ENCODE results near the gene SRPK1. TPM values are rescaled to one million over a fixed set of nuclear protein-coding genes. Genes with fewer than 3 reads are reported as not detected.

Gene SRPK1
- total RNA-seq, 4 donors from 2014 or later = 72.4 to 137 (median 112) TPM

DNA sequence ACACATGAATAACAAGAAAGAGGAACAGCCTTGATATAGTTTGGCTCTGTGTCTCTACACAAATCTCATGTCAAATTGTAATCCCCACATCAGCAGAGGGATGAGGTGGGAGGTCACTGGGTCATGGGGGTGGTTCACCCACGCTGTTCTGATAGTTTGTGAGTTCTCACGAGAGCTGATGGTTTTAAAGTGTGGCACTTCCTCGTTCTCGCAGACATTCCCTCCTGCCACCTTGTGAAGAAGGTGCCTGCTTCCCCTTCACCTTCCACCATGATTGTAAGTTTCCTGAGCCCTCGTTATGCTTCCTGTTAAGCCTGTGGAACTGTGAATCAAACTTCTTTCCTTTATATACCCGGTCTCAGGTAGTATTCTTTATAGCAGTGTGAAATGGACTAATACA lies 13.1 kb downstream of the SRPK1 start:
- Histone ChIP-seq H3K36me3 (peaks cover 0 to 38% (median 0%) of the 10 kb centered on the region in 3 donors), H3K27me3 (no peaks in the 10 kb centered on the region), H3K9me3 (peaks cover 0 to 7% (median 0%) of the 10 kb centered on the region in 4 donors), H3K27ac (no peak overlapping the region), H3K4me1 (no peaks in the 10 kb centered on the region), H3K4me3 (no peak overlapping the region)
- TF ChIP-seq POLR2A (IDR thresholded peaks at IDR 0.05) = no peak
- TF ChIP-seq, protein P1, sequence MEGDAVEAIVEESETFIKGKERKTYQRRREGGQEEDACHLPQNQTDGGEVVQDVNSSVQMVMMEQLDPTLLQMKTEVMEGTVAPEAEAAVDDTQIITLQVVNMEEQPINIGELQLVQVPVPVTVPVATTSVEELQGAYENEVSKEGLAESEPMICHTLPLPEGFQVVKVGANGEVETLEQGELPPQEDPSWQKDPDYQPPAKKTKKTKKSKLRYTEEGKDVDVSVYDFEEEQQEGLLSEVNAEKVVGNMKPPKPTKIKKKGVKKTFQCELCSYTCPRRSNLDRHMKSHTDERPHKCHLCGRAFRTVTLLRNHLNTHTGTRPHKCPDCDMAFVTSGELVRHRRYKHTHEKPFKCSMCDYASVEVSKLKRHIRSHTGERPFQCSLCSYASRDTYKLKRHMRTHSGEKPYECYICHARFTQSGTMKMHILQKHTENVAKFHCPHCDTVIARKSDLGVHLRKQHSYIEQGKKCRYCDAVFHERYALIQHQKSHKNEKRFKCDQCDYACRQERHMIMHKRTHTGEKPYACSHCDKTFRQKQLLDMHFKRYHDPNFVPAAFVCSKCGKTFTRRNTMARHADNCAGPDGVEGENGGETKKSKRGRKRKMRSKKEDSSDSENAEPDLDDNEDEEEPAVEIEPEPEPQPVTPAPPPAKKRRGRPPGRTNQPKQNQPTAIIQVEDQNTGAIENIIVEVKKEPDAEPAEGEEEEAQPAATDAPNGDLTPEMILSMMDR (IDR thresholded peaks at IDR 0.05) = no peak
- DNase-seq = no peak

DNA sequence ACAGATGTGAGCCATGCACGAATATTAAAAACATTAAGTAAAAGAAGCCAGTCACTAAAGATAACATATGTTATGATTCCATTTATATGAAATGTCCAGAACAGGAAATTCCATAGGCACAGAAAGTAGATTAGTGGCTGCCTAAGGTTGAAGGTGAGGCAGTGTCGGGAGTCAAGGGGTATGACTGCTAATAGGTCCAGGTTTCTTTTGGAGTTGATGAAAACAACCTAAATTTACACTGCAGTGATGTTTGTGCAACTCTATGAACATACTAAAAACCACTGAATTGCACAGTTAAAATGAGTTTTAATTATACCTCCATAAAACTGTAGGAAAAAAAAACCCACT lies 14.4 kb downstream of the SRPK1 start:
- H3K9me3 ChIP-seq = peaks cover 0 to 7% (median 0%) of the 10 kb centered on the region in 4 donors
- H3K36me3 ChIP-seq = peaks cover 0 to 27% (median 0%) of the 10 kb centered on the region in 3 donors
- DNase-seq = no peak
- H3K4me3 ChIP-seq = no peak overlapping the region
- no peaks in the 10 kb centered on the region for H3K27me3 ChIP-seq
- no peak overlapping the region for H3K27ac ChIP-seq
- H3K4me1 ChIP-seq = no peaks in the 10 kb centered on the region
- TF ChIP-seq POLR2A (IDR thresholded peaks at IDR 0.05) = no peak
- TF ChIP-seq, protein P1 (IDR thresholded peaks at IDR 0.05) = no peak

DNA sequence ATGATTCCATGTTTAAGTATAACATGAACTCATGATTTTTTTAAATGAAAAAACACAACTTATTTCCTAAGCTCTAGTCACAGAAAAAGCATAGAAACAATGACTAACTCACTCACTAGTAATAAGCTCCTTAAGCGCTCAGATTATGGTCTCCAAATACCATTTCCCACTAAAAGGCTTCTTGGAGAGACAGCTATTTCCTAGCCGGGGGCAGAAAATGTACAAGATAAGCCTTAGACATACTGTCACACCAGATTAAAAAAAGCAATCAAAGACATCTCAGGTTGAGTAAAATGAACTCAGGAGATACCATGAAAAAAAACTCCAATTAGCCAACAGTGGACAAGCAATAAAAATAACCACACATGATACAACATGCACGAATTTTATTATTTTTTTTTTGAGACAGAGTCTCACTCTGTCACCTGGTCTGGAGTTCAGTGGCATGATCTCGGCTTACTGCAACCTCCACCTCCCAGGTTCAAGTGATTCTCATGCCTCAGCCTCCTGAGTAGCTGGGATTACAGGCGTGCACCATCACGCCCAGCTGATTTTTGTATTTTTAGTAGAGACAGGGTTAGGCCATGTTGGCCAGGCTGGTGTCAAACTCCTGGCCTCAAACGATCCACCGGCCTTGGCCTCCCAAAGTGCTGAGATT lies 14.9 kb downstream of the SRPK1 start:
- Histone ChIP-seq H3K36me3 (peaks cover 0 to 22% (median 0%) of the 10 kb centered on the region in 3 donors), H3K4me1 (no peaks in the 10 kb centered on the region), H3K27me3 (no peaks in the 10 kb centered on the region), H3K9me3 (peaks cover 0 to 7% (median 0%) of the 10 kb centered on the region in 4 donors), H3K27ac (no peak overlapping the region), H3K4me3 (no peak overlapping the region)
- no peak for DNase-seq
- TF ChIP-seq POLR2A (IDR thresholded peaks at IDR 0.05) = no peak
- TF ChIP-seq, protein P1 (IDR thresholded peaks at IDR 0.05) = no peak

DNA sequence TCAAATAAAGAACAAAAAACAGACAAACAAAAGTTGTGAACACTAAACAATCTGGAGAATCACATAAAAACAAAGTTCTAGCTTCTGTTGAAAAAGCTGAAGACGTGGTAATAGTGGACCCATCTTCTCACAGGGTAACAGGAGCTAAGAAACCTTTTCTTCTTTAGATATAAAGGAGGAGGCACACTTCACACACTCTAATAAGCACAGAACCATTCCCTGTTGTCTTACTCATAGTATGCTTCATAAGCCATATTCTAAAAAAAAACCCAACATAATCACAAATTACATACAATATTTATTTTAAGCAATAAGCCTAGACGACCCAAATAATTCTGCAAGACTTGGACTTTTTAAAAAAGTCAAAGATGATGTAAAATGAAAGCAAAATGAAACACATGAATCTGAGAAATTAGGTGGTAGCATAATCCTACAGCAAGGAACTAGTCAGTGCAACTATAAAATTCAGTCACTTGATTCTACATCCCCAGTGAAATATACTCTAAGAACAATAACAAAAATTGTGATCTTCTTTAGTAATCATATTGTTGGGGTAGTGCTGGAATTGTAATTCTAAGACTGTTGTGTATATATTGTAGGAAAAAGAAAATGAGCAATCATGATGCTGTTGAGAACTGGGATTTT lies 15.6 kb downstream of the SRPK1 start:
- Histone ChIP-seq H3K27ac (no peak overlapping the region), H3K27me3 (no peaks in the 10 kb centered on the region), H3K4me1 (no peaks in the 10 kb centered on the region), H3K4me3 (no peak overlapping the region), H3K9me3 (peaks cover 0 to 7% (median 0%) of the 10 kb centered on the region in 4 donors), H3K36me3 (peaks cover 0 to 15% (median 0%) of the 10 kb centered on the region in 3 donors)
- TF ChIP-seq POLR2A (IDR thresholded peaks at IDR 0.05) = no peak
- TF ChIP-seq, protein P1 (IDR thresholded peaks at IDR 0.05) = no peak
- DNase-seq = no peak

DNA sequence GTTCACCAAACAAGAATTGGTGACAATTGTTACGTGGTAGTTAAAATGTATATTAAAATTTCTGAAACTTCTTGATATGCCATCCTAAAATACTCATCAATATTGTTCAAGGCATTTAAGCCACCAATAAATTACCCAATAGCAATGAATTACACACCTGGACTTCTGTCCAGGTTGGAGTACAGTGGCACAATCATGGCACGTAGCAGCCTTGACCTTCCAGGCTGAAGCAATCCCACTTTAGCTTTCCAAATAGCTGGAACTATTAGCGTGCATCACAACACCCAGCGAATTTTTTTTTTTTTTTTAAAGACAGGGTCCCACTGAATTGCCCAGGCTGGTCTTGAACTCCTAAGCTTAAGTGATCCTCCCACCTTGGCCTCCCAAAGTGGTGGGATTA lies 17.2 kb downstream of the SRPK1 start:
- TF ChIP-seq POLR2A (IDR thresholded peaks at IDR 0.05) = no peak
- TF ChIP-seq, protein P1 (IDR thresholded peaks at IDR 0.05) = no peak
- Histone ChIP-seq H3K4me3 (no peak overlapping the region), H3K27me3 (no peaks in the 10 kb centered on the region), H3K27ac (no peak overlapping the region), H3K36me3 (peaks cover 0 to 9% (median 0%) of the 10 kb centered on the region in 3 donors), H3K9me3 (peaks cover 0 to under 1% (median 0%) of the 10 kb centered on the region in 4 donors), H3K4me1 (no peaks in the 10 kb centered on the region)
- DNase-seq = no peak

Measured in Peyer's patch (tissue), 4 donors.